ENCODE data around the gene SPPL3.

The SPPL3 gene

GRCh38 chr12:120856980-120857379 is 47.2 kb downstream of the SPPL3 start:
- no peaks in the 10 kb centered on the region for H3K27me3 ChIP-seq (ENCODE audit: insufficient read depth, poor library complexity, severe bottlenecking)
- TF ChIP-seq GABPA (IDR thresholded peaks at IDR 0.05; ENCODE audit: low read depth): no peak
- TF ChIP-seq REST (IDR thresholded peaks at IDR 0.05; ENCODE audit: insufficient replicate concordance, low read depth): no peak
- TF ChIP-seq CTCF (IDR thresholded peaks at IDR 0.05; ENCODE audit: insufficient read depth, low read length): no peak
- TF ChIP-seq SPI1 (IDR thresholded peaks at IDR 0.05; ENCODE audit: borderline replicate concordance, low read depth): no peak
- no peak for TF ChIP-seq POLR2AphosphoS5 (IDR thresholded peaks at IDR 0.05; ENCODE audit: low read depth)
- H3K27ac ChIP-seq (replicated peaks): peak overlapping the region; percentile 31
- H3K4me3 ChIP-seq (replicated peaks; ENCODE audit: insufficient read depth, low read length): no peak overlapping the region
- DNase-seq (ENCODE audit: low read depth in 1 of 2, low spot score in 1 of 2): peak in 1 of 2 experiments; percentile 30

- TF ChIP-seq REST (IDR thresholded peaks at IDR 0.05; ENCODE audit: insufficient replicate concordance, low read depth) (peak; percentile 23), SPI1 (IDR thresholded peaks at IDR 0.05; ENCODE audit: borderline replicate concordance, low read depth) (no peak), POLR2AphosphoS5 (IDR thresholded peaks at IDR 0.05; ENCODE audit: low read depth) (no peak)
- no peak overlapping the region for H3K4me3 ChIP-seq (replicated peaks; ENCODE audit: insufficient read depth, low read length)
- H3K27me3 ChIP-seq (ENCODE audit: insufficient read depth, poor library complexity, severe bottlenecking): no peaks in the 10 kb centered on the region
- H3K27ac ChIP-seq (replicated peaks): 0 out of 2 replicates have a peak overlapping the region, but pooled peaks have one; percentile 20
- DNase-seq (ENCODE audit: low read depth in 1 of 2, low spot score in 1 of 2): peak in 1 of 2 experiments; percentile 45
These were observed 48.2 kb downstream of the SPPL3 start for GRCh38 chr12:120855823-120856588.

- Histone ChIP-seq H3K27me3 (ENCODE audit: insufficient read depth, poor library complexity, severe bottlenecking) (no peaks in the 10 kb centered on the region), H3K27ac (replicated peaks) (peak overlapping the region; percentile 47; the same call in 1 of the 2 replicates), H3K4me3 (replicated peaks; ENCODE audit: insufficient read depth, low read length) (no peak overlapping the region)
- DNase-seq (ENCODE audit: low read depth in 1 of 2, low spot score in 1 of 2): no peak
- no peak for TF ChIP-seq CTCF (IDR thresholded peaks at IDR 0.05; ENCODE audit: insufficient read depth, low read length)
- TF ChIP-seq GABPA (IDR thresholded peaks at IDR 0.05; ENCODE audit: low read depth): no peak
These were observed 49.4 kb downstream of the SPPL3 start for GRCh38 chr12:120854804-120855203.

GRCh38 chr12:120853188-120853587 is 51.0 kb downstream of the SPPL3 start:
- no peak for DNase-seq (ENCODE audit: low read depth in 1 of 2, low spot score in 1 of 2)
- Histone ChIP-seq H3K27me3 (ENCODE audit: insufficient read depth, poor library complexity, severe bottlenecking) (no peaks in the 10 kb centered on the region), H3K27ac (replicated peaks) (no peak overlapping the region), H3K4me3 (replicated peaks; ENCODE audit: insufficient read depth, low read length) (no peak overlapping the region)
- no peak for TF ChIP-seq SPI1 (IDR thresholded peaks at IDR 0.05; ENCODE audit: borderline replicate concordance, low read depth)
- no peak for TF ChIP-seq POLR2AphosphoS5 (IDR thresholded peaks at IDR 0.05; ENCODE audit: low read depth)
- no peak for TF ChIP-seq CTCF (IDR thresholded peaks at IDR 0.05; ENCODE audit: insufficient read depth, low read length)
- no peak for TF ChIP-seq REST (IDR thresholded peaks at IDR 0.05; ENCODE audit: insufficient replicate concordance, low read depth)
- TF ChIP-seq GABPA (IDR thresholded peaks at IDR 0.05; ENCODE audit: low read depth): no peak

Measured in HL-60 (cell line).